Hematopoietic multipotent progenitor cell treated with erythropoietin and hydrocortisone succinate and interleukin-3 and kit ligand, for 4 days (in vitro differentiated cells): ENCODE results near the gene SAMD7.

Source experiments
- DNase-seq: peaks from one replicate; pipeline ENCODE4 v3.0.0-alpha.2; 2015

Gene SAMD7

DNA sequence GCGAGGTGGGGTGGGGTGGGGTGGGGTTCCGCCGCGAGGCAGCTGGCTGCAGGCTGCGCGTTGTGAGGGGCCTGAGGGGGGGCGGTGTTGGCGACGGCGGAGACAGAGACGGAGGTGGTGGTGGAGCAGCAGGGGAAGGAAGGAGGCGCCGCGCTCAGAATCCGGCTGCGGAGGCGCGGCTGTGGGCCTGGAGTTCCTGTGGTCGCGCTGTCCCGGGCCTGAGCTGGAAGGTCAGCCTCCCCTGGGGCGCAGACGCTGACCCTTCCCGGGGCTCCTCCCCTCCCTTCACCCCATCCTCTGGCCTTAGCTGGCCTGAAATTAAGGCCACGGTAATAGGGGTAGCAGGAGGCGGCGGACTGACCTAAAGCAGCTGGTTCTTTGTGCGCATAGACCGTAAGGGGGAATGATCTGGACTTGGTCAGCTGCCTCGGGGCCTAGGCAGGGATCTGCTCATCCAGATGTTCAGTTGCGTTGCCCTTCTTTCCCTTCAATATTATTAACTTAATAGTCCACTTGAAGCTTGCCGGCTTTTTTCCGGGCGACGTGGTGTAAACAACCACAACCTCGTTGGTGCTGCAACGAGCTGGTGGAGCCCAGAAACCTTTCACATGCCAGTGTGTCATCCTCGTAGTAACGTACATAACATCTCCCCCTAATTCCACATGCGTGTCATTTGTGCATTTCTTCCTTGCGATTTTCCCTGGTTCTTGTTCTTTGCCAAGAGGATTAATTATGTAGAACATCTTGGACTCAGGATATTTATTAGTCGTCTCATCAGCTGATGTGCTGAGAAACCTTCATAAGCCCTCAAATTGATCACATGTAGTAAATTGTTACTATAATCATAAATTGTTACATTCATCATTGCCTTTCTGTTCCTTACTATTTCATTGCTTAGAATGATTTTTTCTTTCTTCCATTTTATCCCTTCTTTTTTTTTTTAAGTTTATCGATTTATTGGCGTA is 55.9 kb downstream of the SAMD7 start:
- peak; percentile 59 for DNase-seq

DNA sequence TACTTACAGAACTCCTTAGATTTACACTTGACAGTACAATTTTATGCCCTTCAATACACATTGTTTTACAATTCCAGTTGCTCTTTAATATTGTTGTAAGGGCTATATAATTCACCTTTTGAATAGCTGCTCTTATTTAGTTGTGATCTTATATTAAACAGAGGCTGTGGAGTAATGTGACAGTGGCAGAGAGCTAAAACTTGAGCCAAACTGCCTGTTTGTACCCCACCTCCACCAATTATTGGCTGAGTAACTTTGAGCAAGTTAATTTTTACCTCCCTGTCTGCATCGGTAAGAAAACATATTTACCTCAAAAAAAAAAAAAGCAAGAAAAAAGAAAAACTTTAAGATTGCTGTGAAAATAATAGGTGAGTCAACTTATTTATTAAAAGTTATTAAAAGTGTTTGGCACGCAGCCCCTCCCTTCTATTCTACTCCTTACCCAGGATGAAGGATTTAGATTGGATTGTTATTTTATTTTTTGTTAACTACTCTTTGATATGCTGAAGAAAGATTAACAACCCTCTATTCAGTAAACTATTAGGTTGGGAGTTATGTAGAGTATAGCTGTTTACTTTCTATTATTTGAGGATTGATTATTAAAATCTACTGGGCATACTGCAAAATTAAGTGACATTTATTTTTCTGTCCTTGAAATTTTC is 57.0 kb downstream of the SAMD7 start:
- no peak for DNase-seq

GRCh38 chr3:169969174-169970095 is 58.1 kb downstream of the SAMD7 start:
- no peak for DNase-seq

GRCh38 chr3:169970847-169971246 is 59.5 kb downstream of the SAMD7 start:
- no peak for DNase-seq

DNA sequence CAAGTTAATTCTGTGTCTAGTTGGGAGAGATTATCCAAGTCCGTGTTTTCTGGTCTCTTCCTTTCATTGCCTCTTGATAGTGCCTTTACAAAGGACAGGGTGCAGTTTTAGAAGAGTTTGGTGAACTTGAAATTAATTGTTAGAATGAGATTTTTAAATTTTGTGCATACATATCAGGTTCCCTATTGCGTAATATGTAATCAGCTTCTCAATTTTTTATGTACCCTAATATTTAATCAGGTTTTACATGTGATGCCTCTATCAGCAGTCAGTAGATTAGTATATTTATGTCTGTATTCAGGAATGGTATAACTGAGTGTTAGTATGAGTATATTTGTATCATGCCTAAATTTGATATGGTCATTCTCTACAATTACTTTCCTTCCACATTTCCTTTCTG is 60.1 kb downstream of the SAMD7 start:
- DNase-seq, result no peak

GRCh38 chr3:169980055-169980454 is 68.7 kb downstream of the SAMD7 start:
- DNase-seq, result peak; percentile 13

- DNase-seq, result peak; percentile 51
Observed at GRCh38 chr3:169984292-169984691, 72.9 kb downstream of the SAMD7 start.
